IMR-90 (cell line): ENCODE measurements around the gene QPRT.

Experiments
- CTCF ChIP-seq: conservative IDR thresholded peaks from 2 replicates; pipeline ENCODE4 v1.5.1; 2012; ENCODE audit warnings: mild to moderate bottlenecking, low read depth, low read length, improper control_type of control experiment
- MAZ ChIP-seq: IDR thresholded peaks from 2 replicates; pipeline ENCODE4 v1.6.1; 2012; ENCODE audit warnings: low read depth, mild to moderate bottlenecking, low read length, improper control_type of control experiment, moderate library complexity, borderline replicate concordance
- POLR2A ChIP-seq: IDR thresholded peaks from 2 replicates; pipeline ENCODE4 v1.6.1; 2012; ENCODE audit warnings: mild to moderate bottlenecking, low read depth, low read length
- RAD21 ChIP-seq: IDR thresholded peaks from 2 replicates; pipeline ENCODE4 v1.6.1; 2012; ENCODE audit warnings: low read length, improper control_type of control experiment
- USF2 ChIP-seq: fragments of 150-350 bp; IDR thresholded peaks from 2 replicates; pipeline ENCODE4 v1.6.1; 2017; ENCODE audit warnings: mild to moderate bottlenecking, antibody characterized with exemption, low read length, low read depth
- TF ChIP-seq, protein P1 (sequence below): fragments of 150-350 bp; IDR thresholded peaks from 2 replicates; pipeline ENCODE4 v1.6.1; 2016; ENCODE audit warnings: low read depth, mild to moderate bottlenecking, low read length, moderate library complexity, borderline replicate concordance

DNA sequence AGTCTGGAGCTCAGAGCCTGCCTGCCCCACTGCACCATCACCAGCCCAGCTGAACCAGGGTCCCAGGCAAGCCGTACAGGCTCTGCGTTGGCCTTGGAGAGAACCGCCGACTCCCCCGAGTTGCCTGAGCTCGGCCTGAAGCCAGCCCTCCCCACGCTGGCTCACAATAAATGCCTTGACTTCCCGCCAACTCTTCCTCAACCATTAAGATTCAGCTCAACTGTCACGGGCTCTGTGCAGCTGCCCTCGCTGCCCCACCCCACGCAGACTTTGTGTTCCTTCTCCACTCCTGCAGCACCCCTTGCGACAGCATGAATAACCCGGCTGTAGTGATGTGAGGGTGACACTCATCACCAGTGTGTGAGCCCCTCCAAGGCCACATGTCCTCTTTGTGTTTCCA, 4.8 kb upstream of the QPRT start:
- TF ChIP-seq USF2, result no peak
- TF ChIP-seq POLR2A, result no peak
- TF ChIP-seq CTCF, result no peak
- no peak for TF ChIP-seq MAZ
- TF ChIP-seq, protein P1, sequence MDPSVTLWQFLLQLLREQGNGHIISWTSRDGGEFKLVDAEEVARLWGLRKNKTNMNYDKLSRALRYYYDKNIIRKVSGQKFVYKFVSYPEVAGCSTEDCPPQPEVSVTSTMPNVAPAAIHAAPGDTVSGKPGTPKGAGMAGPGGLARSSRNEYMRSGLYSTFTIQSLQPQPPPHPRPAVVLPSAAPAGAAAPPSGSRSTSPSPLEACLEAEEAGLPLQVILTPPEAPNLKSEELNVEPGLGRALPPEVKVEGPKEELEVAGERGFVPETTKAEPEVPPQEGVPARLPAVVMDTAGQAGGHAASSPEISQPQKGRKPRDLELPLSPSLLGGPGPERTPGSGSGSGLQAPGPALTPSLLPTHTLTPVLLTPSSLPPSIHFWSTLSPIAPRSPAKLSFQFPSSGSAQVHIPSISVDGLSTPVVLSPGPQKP, result no peak
- no peak for TF ChIP-seq RAD21
